Liver (tissue), 3 donors: ENCODE measurements around the gene CCDC8.

Source experiments
- CTCF ChIP-seq: fragments of 150-350 bp; IDR thresholded peaks from 2 replicates; pipeline ENCODE4 v1.5.1; 2017; ENCODE audit warnings: improper control_type of control experiment, low read depth, low read length; ENCODE audit not compliant: missing input control
- EGR1 ChIP-seq, 2 donors: IDR thresholded peaks; 2 replicates each; pipeline ENCODE4 v1.6.1; 2016 to 2018; ENCODE audit warnings: antibody characterized with exemption in 2 of 2, low read depth in 2 of 2
- FOXA1 ChIP-seq: IDR thresholded peaks from 2 replicates; pipeline ENCODE4 v1.6.1; 2016; ENCODE audit warnings: antibody characterized with exemption
- GABPA ChIP-seq, 2 donors: IDR thresholded peaks in 1 of 2; conservative IDR thresholded peaks in 1 of 2; 2 replicates each; pipeline ENCODE4 v1.6.1; 2016; ENCODE audit warnings: antibody characterized with exemption in 2 of 2, mild to moderate bottlenecking in 1 of 2, moderate library complexity in 1 of 2
- JUND ChIP-seq, 2 donors: IDR thresholded peaks; 2 replicates each; pipeline ENCODE4 v1.6.1; 2016; ENCODE audit warnings: antibody characterized with exemption in 2 of 2
- MAX ChIP-seq: IDR thresholded peaks from 2 replicates; pipeline ENCODE4 v1.6.1; 2016; ENCODE audit warnings: antibody characterized with exemption
- REST ChIP-seq: IDR thresholded peaks from 2 replicates; pipeline ENCODE4 v1.6.1; 2016; ENCODE audit warnings: antibody characterized with exemption, mild to moderate bottlenecking
- SP1 ChIP-seq: IDR thresholded peaks from 2 replicates; pipeline ENCODE4 v1.6.1; 2018; ENCODE audit warnings: antibody characterized with exemption, mild to moderate bottlenecking
- TAF1 ChIP-seq: conservative IDR thresholded peaks from 2 replicates; pipeline ENCODE4 v1.6.1; 2016; ENCODE audit warnings: antibody characterized with exemption, mild to moderate bottlenecking
- donor health status: healthy.
- donor health status: healthy.

GRCh38 chr19:46460981-46461380 lies 47.6 kb upstream of the CCDC8 start:
- TF ChIP-seq CTCF (no peak), JUND (IDR thresholded peaks at IDR 0.05) (no peak), MAX (no peak), GABPA (IDR thresholded peaks at IDR 0.05 in 1 of 2, conservative IDR thresholded peaks at IDR 0.05 in 1 of 2) (no peak), EGR1 (IDR thresholded peaks at IDR 0.05; ENCODE audit: low read depth in 2 of 2) (no peak), TAF1 (no peak), REST (no peak), FOXA1 (no peak), SP1 (no peak)
